ENCODE measurements around the gene ZNF280B. TPM values are rescaled to one million over a fixed set of nuclear protein-coding genes. Genes with fewer than 3 reads are reported as not detected.

ZNF280B gene
- total and polyA plus RNA-seq, 2 experiments from 2014 or later, result 0.11 to 0.45 TPM

- Histone ChIP-seq H3K9me3 (ENCODE audit: low read depth) (no peaks in the 10 kb centered on the region), H3K27me3 (replicated peaks; ENCODE audit: insufficient read depth) (peaks cover 11% of the 10 kb centered on the region), H3K4me2 (ENCODE audit: unreplicated experiment) (no peak overlapping the region), H4K20me1 (ENCODE audit: insufficient read depth) (no peaks in the 10 kb centered on the region), H3K4me1 (ENCODE audit: insufficient read depth) (no peaks in the 10 kb centered on the region), H2AFZ (no peak overlapping the region), H3K4me3 (no peak overlapping the region), H3F3A (ENCODE audit: insufficient read depth) (no peaks in the 10 kb centered on the region), H3K79me2 (ENCODE audit: insufficient read depth) (no peaks in the 10 kb centered on the region), H3K9ac (no peak overlapping the region), H3K9me2 (ENCODE audit: insufficient read depth) (no peaks in the 10 kb centered on the region), H3K36me3 (ENCODE audit: low read depth) (no peaks in the 10 kb centered on the region), H3K27ac (no peak overlapping the region)
- TF ChIP-seq EZH2phosphoT487 (IDR thresholded peaks at IDR 0.05; ENCODE audit: insufficient read depth, low read depth) (no peak), EZH2 (IDR thresholded peaks at IDR 0.05; ENCODE audit: insufficient read depth, poor library complexity, severe bottlenecking) (no peak)
- WGBS, 2 experiments (ENCODE audit: low coverage in 1 of 2, low lambda C conversion rate in 2 of 2, missing lambda C conversion rate in 2 of 2), result 39 to 42% methylated on average over 6 of the region's 6 CpGs
- no peak for DNase-seq
- in situ Hi-C loops (cut with MboI), result no loop called here
Observed at GRCh38 chr22:22523494-22523893, 15.0 kb upstream of the ZNF280B start.

GRCh38 chr22:22521631-22522030 is 13.1 kb upstream of the ZNF280B start:
- Histone ChIP-seq H4K20me1 (ENCODE audit: insufficient read depth) (no peaks in the 10 kb centered on the region), H3K4me2 (ENCODE audit: unreplicated experiment) (no peak overlapping the region), H3K79me2 (ENCODE audit: insufficient read depth) (no peaks in the 10 kb centered on the region), H3K4me3 (no peak overlapping the region), H3K27me3 (replicated peaks; ENCODE audit: insufficient read depth) (peaks cover 11% of the 10 kb centered on the region), H2AFZ (no peak overlapping the region; the same call in 1 of the 2 replicates), H3K4me1 (ENCODE audit: insufficient read depth) (no peaks in the 10 kb centered on the region), H3K9ac (no peak overlapping the region), H3F3A (ENCODE audit: insufficient read depth) (no peaks in the 10 kb centered on the region), H3K27ac (no peak overlapping the region), H3K9me2 (ENCODE audit: insufficient read depth) (no peaks in the 10 kb centered on the region), H3K36me3 (ENCODE audit: low read depth) (no peaks in the 10 kb centered on the region), H3K9me3 (ENCODE audit: low read depth) (no peaks in the 10 kb centered on the region)
- 56 to 57% methylated on average over 8 of the region's 8 CpGs for WGBS, 2 experiments (ENCODE audit: low coverage in 1 of 2, low lambda C conversion rate in 2 of 2, missing lambda C conversion rate in 2 of 2)
- in situ Hi-C loops (cut with MboI), result no loop called here
- TF ChIP-seq EZH2phosphoT487 (IDR thresholded peaks at IDR 0.05; ENCODE audit: insufficient read depth, low read depth) (no peak), EZH2 (IDR thresholded peaks at IDR 0.05; ENCODE audit: insufficient read depth, poor library complexity, severe bottlenecking) (no peak)
- DNase-seq, result no peak

DNA sequence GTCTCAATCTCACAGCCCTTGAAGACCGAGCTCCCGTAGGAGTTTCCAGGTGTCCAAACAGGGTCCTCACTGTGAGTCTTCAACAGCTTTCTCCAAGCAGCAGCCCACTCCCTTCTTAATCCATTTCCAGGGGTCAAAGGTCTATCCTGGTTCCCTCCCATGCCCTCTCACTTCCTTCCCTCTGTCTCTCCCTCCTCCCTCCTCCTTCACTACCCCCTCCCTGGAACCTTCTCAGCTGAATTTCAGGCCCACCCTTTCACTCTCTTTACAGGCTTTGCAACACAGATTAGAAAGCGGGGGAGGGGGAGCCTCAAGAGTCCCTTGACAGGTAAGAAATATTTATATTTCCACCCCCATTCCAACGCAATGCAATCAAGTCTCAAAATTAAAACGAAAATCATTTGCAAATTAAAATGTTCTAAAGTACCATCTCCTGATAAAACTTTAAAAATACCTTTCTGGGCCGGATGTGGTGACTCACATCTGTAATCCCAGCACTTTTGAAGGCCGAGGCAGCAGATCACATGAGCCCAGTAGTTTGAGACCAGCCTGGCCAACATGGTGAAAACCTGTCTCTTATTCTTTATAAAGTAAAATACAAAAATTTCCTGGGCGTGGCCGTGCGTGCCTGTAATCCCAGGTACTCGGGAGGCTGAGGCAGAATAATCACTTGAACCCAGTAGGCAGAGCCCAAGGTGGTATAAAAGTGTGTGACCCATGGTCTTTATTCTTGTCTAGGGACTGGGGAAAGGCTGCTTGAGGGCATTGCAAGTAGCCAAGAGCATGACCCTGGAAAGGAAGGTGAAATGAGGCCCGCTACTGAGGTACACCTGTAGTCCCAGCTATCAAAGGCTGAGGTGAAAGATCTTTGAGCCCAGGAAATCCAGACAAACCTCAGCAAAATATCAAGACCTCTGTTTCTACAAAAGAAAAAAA is 12.4 kb upstream of the ZNF280B start:
- Histone ChIP-seq H2AFZ (peak overlapping the region; percentile 69; the same call in 1 of the 2 replicates), H4K20me1 (ENCODE audit: insufficient read depth) (no peaks in the 10 kb centered on the region), H3K79me2 (ENCODE audit: insufficient read depth) (no peaks in the 10 kb centered on the region), H3K27me3 (replicated peaks; ENCODE audit: insufficient read depth) (peaks cover 11% of the 10 kb centered on the region), H3K9ac (no peak overlapping the region), H3K4me3 (no peak overlapping the region), H3K4me2 (ENCODE audit: unreplicated experiment) (no peak overlapping the region), H3K27ac (no peak overlapping the region), H3K4me1 (ENCODE audit: insufficient read depth) (no peaks in the 10 kb centered on the region), H3K9me3 (ENCODE audit: low read depth) (no peaks in the 10 kb centered on the region), H3F3A (ENCODE audit: insufficient read depth) (no peaks in the 10 kb centered on the region), H3K9me2 (ENCODE audit: insufficient read depth) (no peaks in the 10 kb centered on the region), H3K36me3 (ENCODE audit: low read depth) (no peaks in the 10 kb centered on the region)
- 38 to 46% methylated on average over 10 to 12 of the region's 12 CpGs for WGBS, 2 experiments (ENCODE audit: low coverage in 1 of 2, low lambda C conversion rate in 2 of 2, missing lambda C conversion rate in 2 of 2)
- in situ Hi-C loops (cut with MboI), result no loop called here
- no peak for DNase-seq
- TF ChIP-seq EZH2 (IDR thresholded peaks at IDR 0.05; ENCODE audit: insufficient read depth, poor library complexity, severe bottlenecking) (no peak), EZH2phosphoT487 (IDR thresholded peaks at IDR 0.05; ENCODE audit: insufficient read depth, low read depth) (no peak)

DNA sequence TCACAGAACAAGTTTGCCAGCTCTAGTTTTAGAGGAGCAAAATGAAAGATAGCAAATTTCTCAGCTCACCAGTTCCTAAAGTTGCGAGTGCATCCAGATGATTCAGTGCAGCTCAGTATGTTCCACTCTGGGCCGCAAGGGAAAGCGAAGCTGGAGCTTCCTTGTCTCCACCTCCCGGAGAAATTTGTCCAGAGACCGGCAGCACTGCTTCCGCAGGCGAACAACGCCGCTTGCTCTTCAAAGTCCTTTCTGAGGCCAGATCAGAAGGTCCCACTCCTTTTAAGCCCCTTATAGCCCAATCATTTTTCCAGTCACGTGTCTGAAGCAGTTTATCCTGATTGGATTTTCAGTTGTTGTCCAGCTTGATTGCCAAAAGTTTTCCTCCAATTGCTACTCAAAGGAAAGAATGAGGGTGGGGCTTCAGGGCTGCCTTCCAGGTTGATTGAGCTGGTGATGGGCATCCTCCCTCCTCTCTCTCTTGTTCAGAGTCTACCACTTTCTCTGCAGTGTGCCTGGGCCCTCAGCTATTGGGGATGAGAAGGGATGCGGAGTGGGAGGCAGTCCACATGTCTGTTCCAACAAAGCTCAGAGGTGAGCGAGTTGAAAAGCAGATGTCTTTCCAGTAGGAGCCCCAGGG is 11.6 kb upstream of the ZNF280B start, which contains the start of gene ZNF280A:
Gene ZNF280A (minus strand): TSS at position 251 of the 637 bp plus-strand sequence. CDS start 4,640 bp downstream, outside the sequence.
- Histone ChIP-seq H3K4me1 (ENCODE audit: insufficient read depth) (no peaks in the 10 kb centered on the region), H4K20me1 (ENCODE audit: insufficient read depth) (no peaks in the 10 kb centered on the region), H3K79me2 (ENCODE audit: insufficient read depth) (no peaks in the 10 kb centered on the region), H3K9ac (no peak within 1 kb of the TSS), H3K27me3 (replicated peaks; ENCODE audit: insufficient read depth) (peaks cover 11% of the 10 kb centered on the region), H3K4me3 (no peak within 1 kb of the TSS), H3K9me2 (ENCODE audit: insufficient read depth) (no peaks in the 10 kb centered on the region), H3K9me3 (ENCODE audit: low read depth) (no peaks in the 10 kb centered on the region), H3K4me2 (ENCODE audit: unreplicated experiment) (no peak within 1 kb of the TSS), H3K36me3 (ENCODE audit: low read depth) (no peaks in the 10 kb centered on the region), H2AFZ (peak within 1 kb of the TSS; percentile 69; the same call in 1 of the 2 replicates), H3F3A (ENCODE audit: insufficient read depth) (no peaks in the 10 kb centered on the region), H3K27ac (no peak within 1 kb of the TSS)
- DNase-seq, result peak; percentile 12
- WGBS, 2 experiments (ENCODE audit: low coverage in 1 of 2, low lambda C conversion rate in 2 of 2, missing lambda C conversion rate in 2 of 2), result 50 to 54% methylated on average over 12 of the region's 12 CpGs
- in situ Hi-C loops (cut with MboI), result no loop called here
- TF ChIP-seq EZH2 (IDR thresholded peaks at IDR 0.05; ENCODE audit: insufficient read depth, poor library complexity, severe bottlenecking) (no peak), EZH2phosphoT487 (IDR thresholded peaks at IDR 0.05; ENCODE audit: insufficient read depth, low read depth) (no peak)
